NAMALWA (cell line): Measurements from ENCODE around the gene ACTRT1.

Experiments
- DNase-seq: peaks from one replicate; pipeline ENCODE4 v3.0.0-alpha.2; 2015; ENCODE audit warnings: low spot score

The ACTRT1 gene

GRCh38 chrX:128052303-128052702 lies at the start of gene ACTRT1:
TSS of gene ACTRT1 (minus strand) at chrX:128052403. CDS start at chrX:128052206, 197 bp downstream.
- no peak for DNase-seq

- DNase-seq = no peak
Measured at GRCh38 chrX:128078545-128078944, 26.3 kb upstream of the ACTRT1 start.

GRCh38 chrX:128057421-128057820 lies 5.2 kb upstream of the ACTRT1 start:
- no peak for DNase-seq

GRCh38 chrX:128051526-128051925 lies 677 bp downstream of the ACTRT1 start:
- no peak for DNase-seq

GRCh38 chrX:128035318-128035717 lies 16.9 kb downstream of the ACTRT1 start:
- DNase-seq = no peak

- DNase-seq = no peak
Measured at GRCh38 chrX:128021566-128021965, 30.6 kb downstream of the ACTRT1 start.

- no peak for DNase-seq
Measured at GRCh38 chrX:128020701-128021100, 31.5 kb downstream of the ACTRT1 start.

- no peak for DNase-seq
Measured at GRCh38 chrX:128019218-128019617, 33.0 kb downstream of the ACTRT1 start.

GRCh38 chrX:128012015-128012414 lies 40.2 kb downstream of the ACTRT1 start:
- DNase-seq = no peak

GRCh38 chrX:128007882-128008281 lies 44.3 kb downstream of the ACTRT1 start:
- DNase-seq = no peak
